Psoas muscle (tissue), 8 donors: ENCODE results near the gene PTPRB. TPM values are rescaled to one million over a fixed set of nuclear protein-coding genes. Genes with fewer than 3 reads are reported as not detected.
"Not testable (repeated sequence)": the region's sequence is repeated elsewhere in the genome, so short reads cannot be mapped to it uniquely, and the experiment has no call there.

Experiments used
- ATAC-seq, 4 donors: fragments of 200-7000 bp; cut with Tn5 transposase; one replicate each; pipeline ENCODE4 v1.9.1; 2020; ENCODE audit warnings: moderate library complexity in 3 of 4, mild to moderate bottlenecking in 2 of 4
- DNase-seq, 2 donors: peaks; one replicate each; pipeline ENCODE4 v3.0.0-alpha.2; 2020
- H3K27ac ChIP-seq: fragments of 200-600 bp; one replicate; pipeline ENCODE4 v1.8.0; 2022
- H3K27me3 ChIP-seq, 3 donors: fragments of 200-600 bp in 1 of 3; one replicate each; pipeline versions ENCODE4 v1.6.1 to v1.8.0; 2013 to 2022; ENCODE audit warnings: low read length in 2 of 3, mild to moderate bottlenecking in 2 of 3, moderate library complexity in 1 of 3; ENCODE audit not compliant: insufficient read depth in 3 of 3
- H3K36me3 ChIP-seq, 2 donors: fragments of 200-600 bp in 1 of 2; one replicate each; pipeline versions ENCODE4 v1.6.1 to v1.8.0; 2013 to 2022; ENCODE audit warnings: low read depth in 1 of 2, mild to moderate bottlenecking in 1 of 2, moderate library complexity in 1 of 2; ENCODE audit not compliant: insufficient read depth in 1 of 2
- H3K4me1 ChIP-seq: fragments of 200-600 bp; one replicate; pipeline ENCODE4 v1.8.0; 2022
- H3K4me3 ChIP-seq: fragments of 200-600 bp; one replicate; pipeline ENCODE4 v1.8.0; 2022; ENCODE audit warnings: mild to moderate bottlenecking
- H3K9me3 ChIP-seq: fragments of 200-600 bp; one replicate; pipeline ENCODE4 v1.8.0; 2022
- CTCF ChIP-seq: fragments of 200-600 bp; IDR thresholded peaks from one replicate; pipeline ENCODE4 v1.8.0; 2022; ENCODE audit warnings: antibody characterized with exemption
- WGBS, 3 donors: extraction: QIAGEN DNeasy Blood & Tissue Kit; methylation state at CpG; one replicate each; pipeline versions ENCODE4 v1.1.6 to v1.1.7; 2013; 5-methylcytosine and 5-hydroxymethylcytosine counted together
- intact Hi-C, 2 donors: fragments of 100-400 bp; cut with DNase I; formaldehyde crosslinking; loops; one replicate each; pipeline versions ENCODE4 v1.11.0 to v1.14.2; 2022
- polyA plus RNA-seq, 3 donors: library from polyadenylated mRNA; stranded (reverse); fragments of 200-250 nt; gene quantifications; one replicate each; pipeline ENCODE4 v1.2.3, GENCODE V29; 2013
- total RNA-seq, 4 donors: library from RNA; stranded (reverse); fragmentation: NEBNext Ultra II Directional in 2 of 4; extraction: Animal tissue kit (Norgen Biotek cat#: 25700) in 2 of 4; gene quantifications; one replicate each; pipeline versions ENCODE4 v1.2.1 to v1.2.4, GENCODE V29; 2021 to 2023
- donor health status: healthy with polysubstance abuse.
- donor health status: DM: no; HTN: no; CAD: no; lungs with moderate emphysema.
- donor health status: Bipolar disorder and iron deficiency.
- donor health status: healthy.
- donor health status: DM: yes; HTN: yes; CAD: no.
- donor health status: DM: no; HTN: no; CAD: no.
- donor health status: DM: no; HTN: no; CAD: no.
- donor health status: DM: yes; HTN: yes; CAD: no.

Gene PTPRB
- total and polyA plus RNA-seq, 7 donors = 6.5 to 32.1 (median 10.9) TPM

GRCh38 chr12:70508178-70508577, 129.1 kb downstream of the PTPRB start:
- intact Hi-C loops = no loop called here
- WGBS, 3 donors = 96 to 100% (median 100%) methylated on average over 1 of the region's 1 CpG
- no peak for ATAC-seq
- TF ChIP-seq CTCF = no peak
- H3K9me3 ChIP-seq = peaks cover 5% of the 10 kb centered on the region
- H3K4me3 ChIP-seq = no peak overlapping the region
- no peak for DNase-seq
- H3K27ac ChIP-seq = no peak overlapping the region
- H3K36me3 ChIP-seq = no peaks in the 10 kb centered on the region
- H3K4me1 ChIP-seq = no peaks in the 10 kb centered on the region
- H3K27me3 ChIP-seq = no peaks in the 10 kb centered on the region

DNA sequence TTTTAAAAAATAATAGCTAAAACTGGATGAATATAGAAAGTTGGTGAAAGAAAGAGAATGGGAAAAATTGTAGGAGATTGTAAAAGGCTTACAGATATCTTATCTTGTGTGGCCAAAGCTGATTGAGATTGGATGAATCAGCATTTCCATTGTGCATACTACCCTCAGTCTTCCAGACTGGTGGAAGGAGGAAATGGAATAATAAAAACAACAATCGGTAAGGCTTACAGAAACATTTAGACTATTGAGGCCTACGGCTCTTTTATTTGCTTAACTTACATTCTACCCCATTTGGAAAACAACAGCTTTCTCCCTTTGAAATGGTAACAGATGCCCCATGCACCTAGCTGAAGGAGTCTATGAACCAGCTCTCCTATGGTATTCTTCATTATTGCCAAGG, 129.8 kb downstream of the PTPRB start:
- H3K27me3 ChIP-seq = no peaks in the 10 kb centered on the region
- no peaks in the 10 kb centered on the region for H3K4me1 ChIP-seq
- intact Hi-C loops = no loop called here
- H3K36me3 ChIP-seq = no peaks in the 10 kb centered on the region
- WGBS, 3 donors = 41 to 55% (median 48%) methylated on average over 2 of the region's 2 CpGs
- peaks cover 5% of the 10 kb centered on the region for H3K9me3 ChIP-seq
- TF ChIP-seq CTCF = no peak
- DNase-seq (no peak), ATAC-seq (no peak)
- no peak overlapping the region for H3K4me3 ChIP-seq
- H3K27ac ChIP-seq = no peak overlapping the region

DNA sequence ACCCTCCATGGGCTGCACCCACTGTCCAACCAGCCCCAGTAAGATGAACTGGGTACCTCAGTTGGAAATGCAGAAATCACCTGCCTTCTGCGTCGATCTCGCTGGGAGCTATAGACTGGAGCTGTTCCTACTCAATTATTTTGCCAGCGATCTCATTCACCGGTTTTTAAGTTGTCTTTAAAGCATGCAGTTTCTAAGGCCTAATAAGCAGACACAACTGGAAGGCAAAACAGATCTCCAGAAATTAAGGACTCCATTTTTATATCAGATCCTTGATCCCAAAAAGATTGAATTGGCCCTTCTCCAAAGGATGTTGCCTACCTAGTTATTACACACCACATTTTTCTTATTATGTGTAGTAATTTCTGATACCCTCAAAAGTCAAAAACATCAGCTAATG, 139.7 kb downstream of the PTPRB start:
- no peaks in the 10 kb centered on the region for H3K9me3 ChIP-seq
- WGBS, 3 donors = 77 to 83% (median 77%) methylated on average over 5 of the region's 5 CpGs
- no peak for DNase-seq
- intact Hi-C loops = no loop called here
- no peak for ATAC-seq
- H3K27ac ChIP-seq = no peak overlapping the region
- no peaks in the 10 kb centered on the region for H3K27me3 ChIP-seq
- no peak for TF ChIP-seq CTCF
- no peaks in the 10 kb centered on the region for H3K36me3 ChIP-seq
- H3K4me1 ChIP-seq = no peaks in the 10 kb centered on the region
- no peak overlapping the region for H3K4me3 ChIP-seq

- WGBS, 3 donors = 79 to 91% (median 80%) methylated on average over 1 of the region's 1 CpG
- DNase-seq, ATAC-seq, H3K9me3 ChIP-seq, H3K27me3 ChIP-seq, H3K4me1 ChIP-seq, H3K27ac ChIP-seq, intact Hi-C loops, H3K4me3 ChIP-seq, H3K36me3 ChIP-seq: not testable (repeated sequence)
These were observed 144.3 kb downstream of the PTPRB start for GRCh38 chr12:70492904-70493303.

- H3K9me3 ChIP-seq, H3K4me1 ChIP-seq, DNase-seq, H3K36me3 ChIP-seq, H3K27me3 ChIP-seq, intact Hi-C loops, H3K4me3 ChIP-seq, H3K27ac ChIP-seq, ATAC-seq: not testable (repeated sequence)
These were observed 146.3 kb downstream of the PTPRB start for GRCh38 chr12:70490928-70491327.

DNA sequence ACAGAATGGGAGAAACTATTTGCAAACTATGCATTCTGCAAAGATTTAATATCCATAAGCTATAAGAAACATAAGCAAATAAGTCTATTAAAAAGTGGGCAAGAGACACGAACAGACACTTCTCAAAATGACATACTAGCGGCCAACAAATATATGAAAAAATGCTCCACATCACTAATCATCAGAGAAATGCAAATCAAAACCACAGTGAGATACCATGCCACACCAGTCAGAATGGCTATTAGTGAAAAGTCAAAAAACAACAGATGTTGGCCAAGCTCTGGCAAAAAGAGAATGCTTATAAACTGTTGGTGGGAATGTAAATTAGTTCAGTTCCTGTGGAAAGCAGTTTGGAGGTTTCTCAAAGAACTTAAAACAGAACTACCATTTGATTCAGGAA, 149.8 kb downstream of the PTPRB start:
- Histone ChIP-seq H3K27ac (no peak overlapping the region), H3K4me3 (no peak overlapping the region), H3K4me1 (no peaks in the 10 kb centered on the region), H3K27me3 (no peaks in the 10 kb centered on the region), H3K36me3 (no peaks in the 10 kb centered on the region), H3K9me3 (no peaks in the 10 kb centered on the region)
- 68 to 87% (median 73%) methylated on average over 2 of the region's 2 CpGs for WGBS, 3 donors
- ATAC-seq (no peak), DNase-seq (no peak)
- TF ChIP-seq CTCF = no peak
- intact Hi-C loops = no loop called here
